GM18951 (cell line): ENCODE measurements around the gene PPP2R3B.
"Not testable (repeated sequence)": the region's sequence is repeated elsewhere in the genome, so short reads cannot be mapped to it uniquely, and the experiment has no call there.

ENCODE experiments used
- POLR2A ChIP-seq: IDR thresholded peaks from 4 replicates; pipeline ENCODE4 v1.6.1; 2011; ENCODE audit warnings: mild to moderate bottlenecking; ENCODE audit not compliant: insufficient read length, insufficient read depth; ENCODE audit errors: extremely low read depth
- in situ Hi-C: fragments of 300-500 bp; cut with MboI; formaldehyde crosslinking; loops from one replicate; pipeline ENCODE4 v1.12.0; 2022; ENCODE audit warnings: low sequenced_read_pairs, mixed read lengths, inconsistent platforms; ENCODE audit not compliant: unreplicated experiment

PPP2R3B gene

GRCh38 chrX:329291-329910 lies 57.3 kb downstream of the PPP2R3B start:
- TF ChIP-seq POLR2A: no peak
- in situ Hi-C loops: no loop called here

GRCh38 chrX:327660-328126 lies 59.0 kb downstream of the PPP2R3B start:
- in situ Hi-C loops: no loop called here
- no peak for TF ChIP-seq POLR2A

GRCh38 chrX:324664-325063 lies 62.0 kb downstream of the PPP2R3B start:
- in situ Hi-C loops: not testable (repeated sequence)

GRCh38 chrX:323721-324628 lies 62.7 kb downstream of the PPP2R3B start:
- in situ Hi-C loops: no loop called here

GRCh38 chrX:320126-320783 lies 66.5 kb downstream of the PPP2R3B start:
- no peak for TF ChIP-seq POLR2A
- in situ Hi-C loops: no loop called here

More at GRCh38 chrX:323721-324628, 62.7 kb downstream of the PPP2R3B start:
- TF ChIP-seq POLR2A: no peak

GRCh38 chrX:319579-320125 lies 67.1 kb downstream of the PPP2R3B start:
- no peak for TF ChIP-seq POLR2A
- in situ Hi-C loops: no loop called here

- peak; percentile 83 for TF ChIP-seq POLR2A
- in situ Hi-C loops: no loop called here
These were observed 67.7 kb downstream of the PPP2R3B start, which contains the start of gene GTPBP6 for GRCh38 chrX:318739-319578. Gene GTPBP6 (minus strand): TSS chrX:318796. CDS start chrX:318787, 9 bp downstream.

GRCh38 chrX:318068-318738 lies 68.5 kb downstream of the PPP2R3B start:
- in situ Hi-C loops: no loop called here
- peak; percentile 73 for TF ChIP-seq POLR2A

GRCh38 chrX:317424-318067 lies 69.2 kb downstream of the PPP2R3B start:
- TF ChIP-seq POLR2A: no peak
- in situ Hi-C loops: no loop called here

- TF ChIP-seq POLR2A: no peak
- in situ Hi-C loops: no loop called here
These were observed 70.1 kb downstream of the PPP2R3B start for GRCh38 chrX:316351-317325.
